ENCODE data around the gene NINJ2.

Gene NINJ2

DNA sequence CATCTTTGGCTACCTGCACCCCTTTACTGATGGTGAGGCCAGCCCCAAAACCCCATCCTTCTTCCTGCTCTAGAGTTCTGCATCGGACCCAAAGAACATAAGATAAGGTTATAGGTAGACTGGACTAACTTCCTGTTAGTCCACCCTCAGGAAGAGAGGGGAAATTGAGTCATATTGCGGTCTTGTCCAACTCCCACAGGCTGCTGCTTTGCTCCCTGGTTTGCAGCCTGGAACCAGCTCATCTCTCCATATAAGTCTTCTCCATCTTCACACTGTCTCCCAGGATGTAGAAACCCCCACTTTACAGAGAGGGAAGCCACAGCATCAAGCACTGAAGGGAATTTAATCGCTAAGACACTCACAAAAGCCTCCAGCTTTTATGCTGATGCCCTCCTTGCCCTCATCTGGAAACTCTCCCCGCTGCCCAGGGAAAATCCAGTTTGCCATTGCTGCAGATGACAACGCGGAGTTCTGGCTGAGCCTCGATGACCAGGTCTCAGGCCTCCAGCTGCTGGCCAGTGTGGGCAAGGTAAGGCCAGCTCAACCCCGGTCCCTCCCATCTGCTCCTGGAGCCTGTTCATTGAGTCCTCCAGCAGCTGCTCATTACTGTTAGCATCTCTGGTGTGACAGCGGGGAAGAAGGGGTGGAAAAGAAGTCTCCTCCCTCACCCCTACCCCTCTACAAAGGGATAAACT, 118.2 kb downstream of the NINJ2 start:
- CTCF ChIA-PET: interaction anchor here (0.9 to 14.1 kb wide), 13 partner anchors 9 to 143 kb away, joined by 3 to 230 read pairs (median 4); partner anchors contain the start of gene CCDC77
- TF ChIP-seq, protein P1, sequence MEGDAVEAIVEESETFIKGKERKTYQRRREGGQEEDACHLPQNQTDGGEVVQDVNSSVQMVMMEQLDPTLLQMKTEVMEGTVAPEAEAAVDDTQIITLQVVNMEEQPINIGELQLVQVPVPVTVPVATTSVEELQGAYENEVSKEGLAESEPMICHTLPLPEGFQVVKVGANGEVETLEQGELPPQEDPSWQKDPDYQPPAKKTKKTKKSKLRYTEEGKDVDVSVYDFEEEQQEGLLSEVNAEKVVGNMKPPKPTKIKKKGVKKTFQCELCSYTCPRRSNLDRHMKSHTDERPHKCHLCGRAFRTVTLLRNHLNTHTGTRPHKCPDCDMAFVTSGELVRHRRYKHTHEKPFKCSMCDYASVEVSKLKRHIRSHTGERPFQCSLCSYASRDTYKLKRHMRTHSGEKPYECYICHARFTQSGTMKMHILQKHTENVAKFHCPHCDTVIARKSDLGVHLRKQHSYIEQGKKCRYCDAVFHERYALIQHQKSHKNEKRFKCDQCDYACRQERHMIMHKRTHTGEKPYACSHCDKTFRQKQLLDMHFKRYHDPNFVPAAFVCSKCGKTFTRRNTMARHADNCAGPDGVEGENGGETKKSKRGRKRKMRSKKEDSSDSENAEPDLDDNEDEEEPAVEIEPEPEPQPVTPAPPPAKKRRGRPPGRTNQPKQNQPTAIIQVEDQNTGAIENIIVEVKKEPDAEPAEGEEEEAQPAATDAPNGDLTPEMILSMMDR (IDR thresholded peaks at IDR 0.05; ENCODE audit: insufficient read depth, low read length, missing control alignments): no peak
- POLR2A ChIA-PET: interaction anchor here (0.5 kb wide), 1 partner anchor 113 kb away, joined by 3 read pairs; no protein-coding TSS in a partner anchor
- no peak overlapping the region for H3K4me3 ChIP-seq (ENCODE audit: low read depth, low read length)
- DNase-seq (ENCODE audit: low read depth, low spot score): no peak

DNA sequence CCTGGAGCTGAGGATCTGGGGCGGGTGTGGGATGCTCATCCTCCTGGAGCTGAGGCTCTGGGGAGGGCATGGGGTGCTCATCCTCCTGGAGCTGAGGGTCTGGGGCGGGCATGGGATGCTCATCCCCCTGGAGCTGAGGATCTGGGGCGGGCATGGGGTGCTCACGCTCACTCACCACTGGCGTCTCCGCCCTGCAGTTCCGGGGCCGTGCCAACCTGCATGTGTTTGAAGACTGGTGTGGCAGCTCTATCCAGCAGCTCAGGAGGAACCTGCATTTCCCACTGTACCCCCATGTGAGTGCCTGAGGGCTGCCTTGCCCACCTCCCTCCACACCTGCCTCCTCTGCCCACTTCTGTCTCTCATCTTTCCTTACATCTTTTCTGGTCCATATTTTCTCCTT, 119.1 kb downstream of the NINJ2 start:
- no peak for DNase-seq (ENCODE audit: low read depth, low spot score)
- ChIA-PET POLR2A (no interaction called here), CTCF (interaction anchor here (1.2 to 14.1 kb wide), 12 partner anchors 8 to 143 kb away, joined by 3 to 230 read pairs (median 4); partner anchors contain the start of gene CCDC77)
- TF ChIP-seq, protein P1 (IDR thresholded peaks at IDR 0.05; ENCODE audit: insufficient read depth, low read length, missing control alignments): no peak
- H3K4me3 ChIP-seq (ENCODE audit: low read depth, low read length): no peak overlapping the region

DNA sequence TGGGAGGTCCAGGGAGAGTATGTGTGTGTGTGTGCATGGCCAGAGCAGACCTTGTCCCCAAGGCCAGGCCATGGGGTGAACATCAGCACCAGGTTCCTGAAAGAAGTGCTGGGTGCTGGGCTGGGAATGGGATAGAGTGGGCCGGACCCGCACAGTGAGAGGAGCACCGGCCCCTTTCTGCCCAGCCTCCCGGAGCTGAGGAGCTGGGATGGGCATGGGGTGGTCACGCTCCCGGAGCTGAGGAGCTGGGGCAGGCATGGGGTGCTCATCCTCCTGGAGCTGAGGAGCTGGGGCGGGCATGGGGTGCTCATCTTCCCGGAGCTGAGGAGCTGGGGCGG, 120.2 kb downstream of the NINJ2 start:
- ChIA-PET POLR2A (no interaction called here), CTCF (interaction anchor here (1.3 to 14.1 kb wide), 4 partner anchors 10 to 100 kb away, joined by 3 to 230 read pairs (median 114); no protein-coding TSS in a partner anchor)
- H3K4me3 ChIP-seq (ENCODE audit: low read depth, low read length): no peak overlapping the region
- DNase-seq (ENCODE audit: low read depth, low spot score): no peak
- TF ChIP-seq, protein P1 (IDR thresholded peaks at IDR 0.05; ENCODE audit: insufficient read depth, low read length, missing control alignments): no peak

DNA sequence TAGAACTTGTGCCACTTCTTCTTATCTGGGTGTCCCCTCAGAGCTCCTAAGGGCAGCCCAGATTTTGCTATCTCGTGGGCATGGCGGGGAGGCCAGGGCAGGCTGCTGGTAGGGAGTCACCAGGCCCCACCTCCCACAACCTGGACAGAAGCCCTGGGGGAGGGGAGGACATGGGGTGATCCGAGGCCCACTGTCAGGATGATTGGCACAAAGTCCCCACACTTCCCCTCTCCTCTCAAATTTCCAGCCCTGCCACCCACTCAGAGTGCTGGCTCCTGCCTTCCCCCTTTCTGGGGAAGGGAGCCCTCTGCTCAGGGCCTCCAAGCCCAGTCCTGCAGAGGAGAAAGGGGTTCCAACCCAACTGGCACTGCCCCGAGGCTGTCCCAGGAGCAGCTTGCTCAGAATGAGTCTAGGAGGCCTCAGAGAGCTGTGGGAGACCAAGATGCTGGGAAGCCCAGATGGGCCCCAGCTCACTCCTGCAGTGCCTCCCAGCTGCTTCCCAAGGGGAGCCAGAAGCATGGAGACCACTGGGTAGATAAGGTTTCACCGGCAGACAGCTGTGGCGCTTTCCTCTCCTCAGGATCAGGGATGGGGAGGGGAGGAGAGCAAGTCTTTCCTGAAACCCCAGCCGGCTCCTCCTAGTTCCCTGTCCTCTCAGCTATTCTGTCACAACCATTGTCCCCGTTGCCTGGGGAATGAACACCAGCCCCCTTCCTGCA, 120.7 kb downstream of the NINJ2 start:
- no peak overlapping the region for H3K4me3 ChIP-seq (ENCODE audit: low read depth, low read length)
- ChIA-PET POLR2A (interaction anchor here (0.8 kb wide), 1 partner anchor 9 kb away, joined by 3 read pairs; no protein-coding TSS in a partner anchor), CTCF (interaction anchor here (0.6 to 14.1 kb wide), 5 partner anchors 9 to 100 kb away, joined by 3 to 230 read pairs (median 10); no protein-coding TSS in a partner anchor)
- TF ChIP-seq, protein P1 (IDR thresholded peaks at IDR 0.05; ENCODE audit: insufficient read depth, low read length, missing control alignments): no peak
- DNase-seq (ENCODE audit: low read depth, low spot score): no peak

DNA sequence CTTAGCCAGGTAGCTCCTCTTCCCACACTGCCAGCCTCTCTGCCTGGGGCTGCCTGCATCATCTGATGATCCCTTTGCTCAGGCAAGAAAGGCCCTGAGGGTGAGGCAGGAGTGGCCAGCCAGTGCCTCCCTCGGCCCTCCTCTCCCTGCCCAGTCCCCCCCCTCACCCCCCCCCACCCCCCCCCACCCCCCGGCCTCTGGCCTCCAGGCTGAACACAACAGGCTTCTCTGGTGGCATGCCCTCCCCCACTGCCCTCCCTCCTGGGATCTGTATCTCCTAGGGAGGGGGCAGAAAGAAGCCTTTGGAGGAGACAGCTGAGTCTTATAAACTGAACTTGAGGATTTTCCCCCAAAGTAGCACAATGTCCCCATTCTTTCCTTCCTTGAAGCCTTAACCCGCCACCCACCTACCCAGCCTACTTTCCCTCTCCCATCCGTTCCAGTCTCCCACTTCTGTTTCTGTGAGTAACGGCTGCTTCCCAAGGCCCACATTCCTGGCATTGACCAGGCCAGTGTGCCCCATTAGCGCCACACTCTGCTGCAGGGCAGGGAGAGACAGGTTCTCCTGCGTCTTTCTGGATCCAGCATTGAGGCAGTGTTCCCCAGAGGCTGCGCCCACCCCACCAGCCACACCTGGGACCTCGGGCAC, 121.4 kb downstream of the NINJ2 start:
- ChIA-PET CTCF (interaction anchor here (0.6 to 14.1 kb wide), 5 partner anchors 9 to 99 kb away, joined by 3 to 230 read pairs (median 10); no protein-coding TSS in a partner anchor), POLR2A (interaction anchor here (0.8 kb wide), 1 partner anchor 10 kb away, joined by 3 read pairs; no protein-coding TSS in a partner anchor)
- TF ChIP-seq, protein P1 (IDR thresholded peaks at IDR 0.05; ENCODE audit: insufficient read depth, low read length, missing control alignments): no peak
- H3K4me3 ChIP-seq (ENCODE audit: low read depth, low read length): no peak overlapping the region
- no peak for DNase-seq (ENCODE audit: low read depth, low spot score)

All from AG04449 (cell line).